Measurements from ENCODE around the gene ATP5F1C. TPM values are rescaled to one million over a fixed set of nuclear protein-coding genes. Genes with fewer than 3 reads are reported as not detected.

Gene ATP5F1C
- total and polyA plus RNA-seq, 2 donors from 2014 or later, result 269 to 695 TPM

DNA sequence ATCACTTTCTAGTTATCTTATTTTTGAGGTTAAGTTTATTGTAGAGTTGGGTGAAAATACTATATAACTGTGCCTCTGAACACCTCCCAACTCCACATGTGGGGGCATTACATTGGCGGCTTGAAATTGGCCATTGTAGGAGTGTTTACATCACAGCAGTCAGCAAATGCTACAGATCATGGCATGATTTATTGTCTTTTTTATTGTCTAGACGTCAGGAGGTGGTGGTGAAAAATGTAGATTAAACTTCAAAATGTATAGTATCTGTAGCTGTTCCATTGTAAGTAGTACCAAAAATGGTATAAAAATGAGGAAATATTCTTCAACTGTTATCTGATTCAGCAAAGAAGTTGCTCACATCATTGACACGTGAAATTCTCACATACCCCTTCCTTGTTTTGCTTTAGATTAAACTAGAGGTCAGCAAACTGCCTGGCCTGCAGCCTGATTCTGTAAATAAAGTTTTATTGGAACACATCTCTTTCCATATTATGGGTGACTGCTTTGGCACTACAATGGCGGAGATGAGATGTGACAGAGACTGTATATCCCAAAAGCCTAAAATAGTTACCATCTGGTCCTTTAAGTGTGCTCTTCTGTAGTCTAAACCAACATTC lies 65.4 kb downstream of the ATP5F1C start:
- no peak overlapping the region for H3K27ac ChIP-seq (ENCODE audit: low read depth in 2 of 2, low read length in 2 of 2)

DNA sequence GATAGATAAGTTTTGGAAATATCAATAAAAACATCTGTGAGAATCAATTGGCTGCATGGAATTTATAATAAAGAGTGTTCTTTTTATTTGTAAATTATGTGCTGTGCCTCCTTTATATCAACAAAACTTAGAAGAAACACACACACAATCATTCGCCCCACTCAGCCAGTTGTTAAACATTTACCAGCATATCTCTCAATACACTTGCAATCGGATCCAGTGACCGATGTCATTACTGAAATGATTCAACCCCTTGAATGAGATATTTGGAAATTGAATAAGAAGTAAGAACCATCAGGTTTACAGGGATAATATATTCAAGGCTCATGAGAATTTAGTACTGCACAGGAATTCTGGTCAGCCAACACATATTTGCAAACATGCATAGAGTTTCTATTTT lies 65.9 kb downstream of the ATP5F1C start:
- Histone ChIP-seq H3K4me1 (ENCODE audit: control insufficient read depth in 2 of 3, insufficient read depth in 2 of 3, low read depth in 1 of 3, low read length in 3 of 3) (peaks cover 0 to 13% (median 2%) of the 10 kb centered on the region in 3 donors), H3K4me3 (ENCODE audit: low read length in 3 of 3) (no peak overlapping the region), H3K27ac (ENCODE audit: low read depth in 2 of 2, low read length in 2 of 2) (no peak overlapping the region), H3K9ac (ENCODE audit: low read length in 3 of 3) (no peak overlapping the region), H3K36me3 (ENCODE audit: control insufficient read depth in 2 of 3, insufficient read depth in 3 of 3, low read length in 3 of 3) (no peaks in the 10 kb centered on the region), H3K9me3 (ENCODE audit: control insufficient read depth in 2 of 3, insufficient read depth in 1 of 3, low read length in 3 of 3) (no peaks in the 10 kb centered on the region), H3K27me3 (ENCODE audit: control insufficient read depth, insufficient read depth, low read length) (no peaks in the 10 kb centered on the region)
- DNase-seq, result no peak
- TF ChIP-seq, protein P1, sequence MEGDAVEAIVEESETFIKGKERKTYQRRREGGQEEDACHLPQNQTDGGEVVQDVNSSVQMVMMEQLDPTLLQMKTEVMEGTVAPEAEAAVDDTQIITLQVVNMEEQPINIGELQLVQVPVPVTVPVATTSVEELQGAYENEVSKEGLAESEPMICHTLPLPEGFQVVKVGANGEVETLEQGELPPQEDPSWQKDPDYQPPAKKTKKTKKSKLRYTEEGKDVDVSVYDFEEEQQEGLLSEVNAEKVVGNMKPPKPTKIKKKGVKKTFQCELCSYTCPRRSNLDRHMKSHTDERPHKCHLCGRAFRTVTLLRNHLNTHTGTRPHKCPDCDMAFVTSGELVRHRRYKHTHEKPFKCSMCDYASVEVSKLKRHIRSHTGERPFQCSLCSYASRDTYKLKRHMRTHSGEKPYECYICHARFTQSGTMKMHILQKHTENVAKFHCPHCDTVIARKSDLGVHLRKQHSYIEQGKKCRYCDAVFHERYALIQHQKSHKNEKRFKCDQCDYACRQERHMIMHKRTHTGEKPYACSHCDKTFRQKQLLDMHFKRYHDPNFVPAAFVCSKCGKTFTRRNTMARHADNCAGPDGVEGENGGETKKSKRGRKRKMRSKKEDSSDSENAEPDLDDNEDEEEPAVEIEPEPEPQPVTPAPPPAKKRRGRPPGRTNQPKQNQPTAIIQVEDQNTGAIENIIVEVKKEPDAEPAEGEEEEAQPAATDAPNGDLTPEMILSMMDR (IDR thresholded peaks at IDR 0.05; ENCODE audit: borderline replicate concordance, extremely low read depth, insufficient read depth), result no peak
- intact Hi-C loops (cut with DNase I), result no loop called here
- FAIRE-seq, result no peak

More for the DNA sequence above, 65.4 kb downstream of the ATP5F1C start:
- Histone ChIP-seq H3K9me3 (ENCODE audit: control insufficient read depth in 2 of 3, insufficient read depth in 1 of 3, low read length in 3 of 3) (no peaks in the 10 kb centered on the region), H3K27me3 (ENCODE audit: control insufficient read depth, insufficient read depth, low read length) (no peaks in the 10 kb centered on the region), H3K4me1 (ENCODE audit: control insufficient read depth in 2 of 3, insufficient read depth in 2 of 3, low read depth in 1 of 3, low read length in 3 of 3) (peaks cover 0 to 13% (median 2%) of the 10 kb centered on the region in 3 donors), H3K36me3 (ENCODE audit: control insufficient read depth in 2 of 3, insufficient read depth in 3 of 3, low read length in 3 of 3) (no peaks in the 10 kb centered on the region), H3K9ac (ENCODE audit: low read length in 3 of 3) (no peak overlapping the region), H3K4me3 (ENCODE audit: low read length in 3 of 3) (no peak overlapping the region)
- TF ChIP-seq, protein P1 (IDR thresholded peaks at IDR 0.05; ENCODE audit: borderline replicate concordance, extremely low read depth, insufficient read depth), result no peak
- DNase-seq (no peak), FAIRE-seq (no peak)
- intact Hi-C loops (cut with DNase I), result no loop called here

DNA sequence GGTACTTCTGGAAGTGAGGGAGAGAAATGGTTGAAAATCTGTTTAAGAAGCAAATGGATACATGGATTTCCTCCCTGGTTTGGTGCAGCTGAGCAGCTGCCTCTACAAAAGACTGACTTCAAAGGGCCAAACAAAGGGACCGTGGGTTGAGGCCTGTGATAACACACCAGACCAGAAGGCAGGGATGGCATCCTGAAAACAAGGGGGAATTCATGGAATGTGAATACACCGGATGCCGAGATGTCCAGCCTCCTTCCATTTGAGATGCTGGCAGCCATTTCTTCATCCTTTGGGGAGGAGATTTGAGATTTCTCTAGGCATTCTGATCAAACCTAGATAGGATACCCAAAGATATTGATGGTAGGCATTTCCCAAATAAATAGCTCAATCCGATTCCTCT lies 67.2 kb downstream of the ATP5F1C start:
- intact Hi-C loops (cut with DNase I), result no loop called here

More for the DNA sequence above, 67.2 kb downstream of the ATP5F1C start:
- no peaks in the 10 kb centered on the region for H3K9me3 ChIP-seq (ENCODE audit: control insufficient read depth in 2 of 3, insufficient read depth in 1 of 3, low read length in 3 of 3)
- H3K4me3 ChIP-seq (ENCODE audit: low read length in 3 of 3), result no peak overlapping the region
- peak overlapping the region in 1 of 2 donors; percentile 24 for H3K27ac ChIP-seq (ENCODE audit: low read depth in 2 of 2, low read length in 2 of 2)
- H3K27me3 ChIP-seq (ENCODE audit: control insufficient read depth, insufficient read depth, low read length), result no peaks in the 10 kb centered on the region
- DNase-seq, result no peak
- no peak for FAIRE-seq
- TF ChIP-seq, protein P1 (IDR thresholded peaks at IDR 0.05; ENCODE audit: borderline replicate concordance, extremely low read depth, insufficient read depth), result no peak
- H3K4me1 ChIP-seq (ENCODE audit: control insufficient read depth in 2 of 3, insufficient read depth in 2 of 3, low read depth in 1 of 3, low read length in 3 of 3), result peaks cover 0 to 13% (median 2%) of the 10 kb centered on the region in 3 donors
- no peak overlapping the region for H3K9ac ChIP-seq (ENCODE audit: low read length in 3 of 3)
- no peaks in the 10 kb centered on the region for H3K36me3 ChIP-seq (ENCODE audit: control insufficient read depth in 2 of 3, insufficient read depth in 3 of 3, low read length in 3 of 3)
